GM12864 (cell line): ENCODE measurements around the gene YIPF1.

Experiments used
- DNase-seq: peaks from one replicate; pipeline ENCODE4 v3.0.0-alpha.2; 2011; ENCODE audit warnings: low read depth
- H3K4me3 ChIP-seq: 2 replicates; pipeline ENCODE4 v1.5.1; 2011; ENCODE audit warnings: mild to moderate bottlenecking, low read depth, low read length, control low read depth
- CTCF ChIP-seq: IDR thresholded peaks from 2 replicates; pipeline ENCODE4 v1.5.1; 2011; ENCODE audit warnings: low read depth, mild to moderate bottlenecking, moderate library complexity, low read length, control low read depth, inconsistent platforms; ENCODE audit errors: missing control alignments

YIPF1 gene

GRCh38 chr1:53889304-53890298 lies at the start of gene YIPF1:
TSS of gene YIPF1 (minus strand) at chr1:53889797. CDS start at chr1:53888937, 860 bp downstream.
- no peak for TF ChIP-seq CTCF

GRCh38 chr1:53938136-53938830 lies 48.7 kb upstream of the YIPF1 start:
- no peak overlapping the region for H3K4me3 ChIP-seq
- no peak for DNase-seq
- TF ChIP-seq CTCF = no peak

More at GRCh38 chr1:53889304-53890298, at the start of gene YIPF1:
- peak; percentile 69 for DNase-seq
- H3K4me3 ChIP-seq = peak within 1 kb of the TSS; percentile 91

- TF ChIP-seq CTCF = no peak
- H3K4me3 ChIP-seq = no peak overlapping the region
- no peak for DNase-seq
Measured at GRCh38 chr1:53936430-53936829, 46.8 kb upstream of the YIPF1 start.

GRCh38 chr1:53934170-53934765 lies 44.7 kb upstream of the YIPF1 start:
- no peak for TF ChIP-seq CTCF
- H3K4me3 ChIP-seq = no peak overlapping the region
- no peak for DNase-seq

- TF ChIP-seq CTCF = no peak
- H3K4me3 ChIP-seq = no peak overlapping the region
- DNase-seq = no peak
Measured at GRCh38 chr1:53931523-53931922, 41.9 kb upstream of the YIPF1 start.

GRCh38 chr1:53930932-53931331 lies 41.3 kb upstream of the YIPF1 start:
- no peak overlapping the region for H3K4me3 ChIP-seq
- DNase-seq = no peak
- no peak for TF ChIP-seq CTCF
